B cell (primary cell): ENCODE measurements around the gene LCE4A. TPM values are rescaled to one million over a fixed set of nuclear protein-coding genes. Genes with fewer than 3 reads are reported as not detected.

Experiments
- ATAC-seq: fragments of 200-7000 bp; cut with Tn5 transposase; one replicate; pipeline ENCODE4 v1.10.0; 2021; ENCODE audit warnings: low read depth, mild to moderate bottlenecking, moderate number of reproducible peaks, moderate library complexity
- CTCF ChIA-PET: fragments of 350-600 bp; sonication (Branson Sonifier 250); formaldehyde crosslinking; loops from one replicate; lab custom pipeline; 2021; ENCODE audit warnings: antibody characterized with exemption, inconsistent platforms; lab: Charles Lee
- POLR2A ChIA-PET: fragments of 350-600 bp; sonication (Branson Sonifier 250); formaldehyde crosslinking; loops from one replicate; lab custom pipeline; 2021; ENCODE audit warnings: antibody characterized with exemption; lab: Charles Lee
- DNase-seq: peaks from one replicate; pipeline ENCODE4 v3.0.0; 2013
- H2AFZ ChIP-seq: 2 replicates; pipeline ENCODE4 v1.6.1; 2012; ENCODE audit warnings: mild to moderate bottlenecking, low read depth, low read length; ENCODE audit not compliant: insufficient read depth, poor library complexity, severe bottlenecking
- H3K27ac ChIP-seq, 2 donors: 1 replicate in 1 of 2; 2 replicates in 1 of 2; pipeline ENCODE4 v1.5.1; 2012 to 2013; ENCODE audit warnings: low read length in 2 of 2, mild to moderate bottlenecking in 2 of 2, moderate library complexity in 1 of 2
- H3K27me3 ChIP-seq, 4 experiments: fragments of 200-600 bp in 1 of 4; sonication (generic) in 1 of 4; replicated peaks in 1 of 4; 1 replicate in 2 of 4; 2 replicates in 2 of 4; pipeline versions ENCODE4 v1.6.1 to v1.7.0; 2013 to 2016; ENCODE audit warnings: low read length in 3 of 4, mild to moderate bottlenecking in 2 of 4, mixed read lengths in 1 of 4, moderate library complexity in 1 of 4; ENCODE audit not compliant: insufficient read depth in 4 of 4, control insufficient read depth in 3 of 4; ENCODE audit errors: control extremely low read depth in 1 of 4
- H3K36me3 ChIP-seq, 2 experiments: replicated peaks in 1 of 2; 1 replicate in 1 of 2; 2 replicates in 1 of 2; pipeline versions ENCODE4 v1.6.1 to v1.7.1; 2013; ENCODE audit warnings: low read length in 1 of 2; ENCODE audit not compliant: insufficient read depth in 2 of 2, control insufficient read depth in 1 of 2; ENCODE audit errors: control extremely low read depth in 1 of 2, extremely low read depth in 1 of 2
- H3K4me1 ChIP-seq, 2 donors: fragments of 200-600 bp in 1 of 2; sonication (generic) in 1 of 2; 1 replicate in 1 of 2; 2 replicates in 1 of 2; pipeline versions ENCODE4 v1.5.1 to v1.6.1; 2013 to 2017; ENCODE audit warnings: low read length in 2 of 2; ENCODE audit not compliant: control insufficient read depth in 2 of 2, insufficient read depth in 2 of 2
- H3K4me2 ChIP-seq: replicated peaks from 2 replicates; pipeline ENCODE3; 2012; ENCODE audit warnings: mild to moderate bottlenecking, low read depth, low read length; ENCODE audit not compliant: poor library complexity, severe bottlenecking
- H3K4me3 ChIP-seq, 5 experiments: fragments of 200-600 bp in 1 of 5; sonication (generic) in 1 of 5; 1 replicate in 3 of 5; 2 replicates in 2 of 5; pipeline versions ENCODE4 v1.5.1 to v1.7.0; 2011 to 2016; ENCODE audit warnings: low read length in 4 of 5, mild to moderate bottlenecking in 4 of 5, low read depth in 2 of 5, control low read depth in 1 of 5, moderate library complexity in 1 of 5; ENCODE audit not compliant: insufficient read depth in 1 of 5; ENCODE audit errors: control extremely low read depth in 1 of 5, extremely low read depth in 1 of 5
- H3K79me2 ChIP-seq: fragments of 200-600 bp; sonication (generic); one replicate; pipeline ENCODE4 v1.6.0; 2016; ENCODE audit warnings: low read length; ENCODE audit not compliant: control insufficient read depth, insufficient read depth
- H3K9ac ChIP-seq: fragments of 200-600 bp; sonication (generic); 2 replicates; pipeline ENCODE4 v1.6.1; 2017; ENCODE audit warnings: mild to moderate bottlenecking, low read length, moderate library complexity
- H3K9me3 ChIP-seq, 3 donors: one replicate each; pipeline versions ENCODE4 v1.6.1 to v1.7.1; 2013; ENCODE audit warnings: low read length in 2 of 3; ENCODE audit not compliant: control insufficient read depth in 2 of 3, insufficient read depth in 1 of 3; ENCODE audit errors: control extremely low read depth in 1 of 3
- H4K20me1 ChIP-seq: 2 replicates; pipeline ENCODE4 v1.6.0; 2012; ENCODE audit warnings: mild to moderate bottlenecking, low read length; ENCODE audit not compliant: insufficient read depth, control insufficient read depth, poor library complexity, severe bottlenecking
- H3K27ac Mint-ChIP-seq: one replicate; pipeline ENCODE4 v1.8.0; 2021; ENCODE audit warnings: mixed read lengths
- H3K27me3 Mint-ChIP-seq: one replicate; pipeline ENCODE4 v1.8.0; 2021; ENCODE audit warnings: mixed read lengths
- H3K4me1 Mint-ChIP-seq: one replicate; pipeline ENCODE4 v1.8.0; 2021; ENCODE audit warnings: mixed read lengths
- H3K4me3 Mint-ChIP-seq: one replicate; pipeline ENCODE4 v1.8.0; 2021; ENCODE audit warnings: mixed read lengths
- H3K9me3 Mint-ChIP-seq: one replicate; pipeline ENCODE4 v1.8.0; 2022; ENCODE audit warnings: mixed read lengths; ENCODE audit not compliant: insufficient read depth
- EZH2 ChIP-seq: IDR thresholded peaks from 2 replicates; pipeline ENCODE4 v1.6.1; 2012; ENCODE audit warnings: borderline replicate concordance, low read depth, mild to moderate bottlenecking, moderate library complexity, low read length; ENCODE audit not compliant: insufficient read depth, poor library complexity, severe bottlenecking
- WGBS: methylation state at CpG from one replicate; pipeline ENCODE4 v1.1.5; 2013; ENCODE audit warnings: missing lambda C conversion rate; ENCODE audit not compliant: insufficient coverage; 5-methylcytosine and 5-hydroxymethylcytosine counted together
- intact Hi-C: fragments of 100-400 bp; cut with micrococcal nuclease; formaldehyde crosslinking; loops from one replicate; pipeline ENCODE4 v1.10.0; 2022
- polyA plus RNA-seq: library from polyadenylated mRNA; depleted of rRNA; stranded (reverse); fragments of >200 nt; gene quantifications from 2 replicates; pipeline ENCODE4 v1.2.3, GENCODE V29; 2012
- total RNA-seq, 2 donors: library from RNA; stranded (reverse); fragments of 120-200 nt in 1 of 2; gene quantifications; 1 replicate in 1 of 2; 2 replicates in 1 of 2; pipeline versions ENCODE4 v1.2.3 to v1.2.4, GENCODE V29; 2013 to 2022
- TF ChIP-seq, protein P1 (sequence below): fragments of 200-600 bp; IDR thresholded peaks from one replicate; pipeline ENCODE4 v1.8.0; 2022; ENCODE audit warnings: antibody characterized with exemption, mild to moderate bottlenecking

Gene LCE4A
- total and polyA plus RNA-seq, 2 donors (not counting 1 experiment from before 2014, with no cell fraction given): not detected

DNA sequence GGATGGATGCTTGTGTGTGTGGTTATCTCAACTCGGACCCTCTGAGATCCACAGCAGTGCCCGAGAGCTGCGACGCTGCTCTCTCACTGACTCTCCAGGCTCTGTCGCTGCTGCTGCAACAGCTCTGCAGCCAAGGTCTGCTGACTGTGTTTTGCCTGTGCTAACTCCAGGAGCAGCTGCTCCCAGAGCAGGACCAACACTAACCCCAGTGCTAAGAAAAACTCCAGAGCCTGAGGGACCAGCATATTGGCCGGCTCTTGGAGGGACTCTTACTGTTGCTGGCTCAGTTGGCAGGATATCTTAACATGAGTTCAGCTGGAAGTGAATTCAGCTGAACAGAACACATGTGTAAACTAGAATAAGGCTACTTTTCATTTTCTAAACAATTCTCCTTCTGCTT, 28.5 kb upstream of the LCE4A start:
- Histone ChIP-seq H4K20me1 (no peaks in the 10 kb centered on the region), H3K9ac (no peak overlapping the region), H3K79me2 (no peaks in the 10 kb centered on the region), H2AFZ (no peak overlapping the region), H3K4me3 (no peak overlapping the region), H3K9me3 (no peaks in the 10 kb centered on the region), H3K4me2 (no peak overlapping the region), H3K27ac (no peak overlapping the region), H3K36me3 (no peaks in the 10 kb centered on the region), H3K27me3 (no peaks in the 10 kb centered on the region), H3K4me1 (no peaks in the 10 kb centered on the region)
- Mint-ChIP-seq H3K9me3 (no peaks in the 10 kb centered on the region), H3K4me1 (no peaks in the 10 kb centered on the region), H3K4me3 (no peak overlapping the region), H3K27me3 (peaks cover 27% of the 10 kb centered on the region), H3K27ac (no peak overlapping the region)
- ChIA-PET POLR2A (no interaction called here), CTCF (no interaction called here)
- TF ChIP-seq, protein P1, sequence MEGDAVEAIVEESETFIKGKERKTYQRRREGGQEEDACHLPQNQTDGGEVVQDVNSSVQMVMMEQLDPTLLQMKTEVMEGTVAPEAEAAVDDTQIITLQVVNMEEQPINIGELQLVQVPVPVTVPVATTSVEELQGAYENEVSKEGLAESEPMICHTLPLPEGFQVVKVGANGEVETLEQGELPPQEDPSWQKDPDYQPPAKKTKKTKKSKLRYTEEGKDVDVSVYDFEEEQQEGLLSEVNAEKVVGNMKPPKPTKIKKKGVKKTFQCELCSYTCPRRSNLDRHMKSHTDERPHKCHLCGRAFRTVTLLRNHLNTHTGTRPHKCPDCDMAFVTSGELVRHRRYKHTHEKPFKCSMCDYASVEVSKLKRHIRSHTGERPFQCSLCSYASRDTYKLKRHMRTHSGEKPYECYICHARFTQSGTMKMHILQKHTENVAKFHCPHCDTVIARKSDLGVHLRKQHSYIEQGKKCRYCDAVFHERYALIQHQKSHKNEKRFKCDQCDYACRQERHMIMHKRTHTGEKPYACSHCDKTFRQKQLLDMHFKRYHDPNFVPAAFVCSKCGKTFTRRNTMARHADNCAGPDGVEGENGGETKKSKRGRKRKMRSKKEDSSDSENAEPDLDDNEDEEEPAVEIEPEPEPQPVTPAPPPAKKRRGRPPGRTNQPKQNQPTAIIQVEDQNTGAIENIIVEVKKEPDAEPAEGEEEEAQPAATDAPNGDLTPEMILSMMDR: no peak
- TF ChIP-seq EZH2: no peak
- intact Hi-C loops: no loop called here
- WGBS: 95% methylated on average over 6 of the region's 6 CpGs
- ATAC-seq (no peak), DNase-seq (no peak)

DNA sequence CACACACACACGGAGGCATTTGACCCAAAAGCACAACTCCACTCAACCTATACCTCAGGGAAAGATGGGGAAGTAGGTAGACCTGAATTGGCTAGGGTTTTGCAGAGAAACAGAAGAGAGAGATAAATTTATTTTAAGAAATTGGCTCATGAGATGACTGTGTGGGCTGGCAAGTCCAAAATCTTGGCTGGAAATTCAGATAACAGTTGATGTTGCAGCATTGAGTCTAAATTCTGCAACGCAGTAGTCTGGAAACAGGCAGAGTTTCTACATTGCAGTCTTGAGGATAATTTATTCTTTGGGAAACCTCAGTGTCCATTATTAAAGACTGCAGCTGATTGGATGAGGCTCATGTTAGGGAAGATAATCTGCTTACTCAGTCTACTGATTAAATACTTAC, 26.3 kb upstream of the LCE4A start:
- DNase-seq (no peak), ATAC-seq (no peak)
- Histone ChIP-seq H3K9ac (no peak overlapping the region), H3K9me3 (no peaks in the 10 kb centered on the region), H3K79me2 (no peaks in the 10 kb centered on the region), H3K4me2 (no peak overlapping the region), H3K27me3 (peaks cover 0 to 2% (median 0%) of the 10 kb centered on the region in 4 experiments), H3K27ac (no peak overlapping the region), H3K4me1 (no peaks in the 10 kb centered on the region), H3K4me3 (no peak overlapping the region), H3K36me3 (no peaks in the 10 kb centered on the region), H2AFZ (no peak overlapping the region), H4K20me1 (no peaks in the 10 kb centered on the region)
- POLR2A ChIA-PET: no interaction called here
- intact Hi-C loops: no loop called here
- TF ChIP-seq, protein P1: no peak
- TF ChIP-seq EZH2: no peak
- CTCF ChIA-PET: no interaction called here
- no peak overlapping the region for H3K4me3 Mint-ChIP-seq
- H3K4me1 Mint-ChIP-seq: no peaks in the 10 kb centered on the region
- H3K27me3 Mint-ChIP-seq: peaks cover 28% of the 10 kb centered on the region
- WGBS: 100% methylated on average over 1 of the region's 2 CpGs
- H3K9me3 Mint-ChIP-seq: no peaks in the 10 kb centered on the region
- no peak overlapping the region for H3K27ac Mint-ChIP-seq
